Adipose tissue (tissue), 3 donors: Measurements from ENCODE around the gene EPHB1. TPM values are rescaled to one million over a fixed set of nuclear protein-coding genes. Genes with fewer than 3 reads are reported as not detected.

Experiments
- H3K27ac ChIP-seq: one replicate; pipeline ENCODE4 v1.5.1; 2013; ENCODE audit warnings: low read depth, low read length
- WGBS, 3 donors: extraction: QIAGEN DNeasy Blood & Tissue Kit; methylation state at CpG; one replicate each; pipeline ENCODE4 v1.1.7; 2013; 5-methylcytosine and 5-hydroxymethylcytosine counted together
- polyA plus RNA-seq, 3 donors: library from polyadenylated mRNA; stranded (reverse); fragments of 200-250 nt; gene quantifications; one replicate each; pipeline ENCODE4 v1.2.3, GENCODE V29; 2013
- donor health status: healthy with polysubstance abuse.
- donor health status: Bipolar disorder and iron deficiency.
- donor health status: healthy.

Gene EPHB1
- polyA plus RNA-seq, 3 donors, result 0.14 to 1.0 (median 0.49) TPM

- WGBS, 3 donors, result 59 to 87% (median 79%) methylated on average over 2 of the region's 2 CpGs
- H3K27ac ChIP-seq, result no peak overlapping the region
Observed at GRCh38 chr3:135069406-135069805, 274.3 kb downstream of the EPHB1 start.

- H3K27ac ChIP-seq, result no peak overlapping the region
Observed at GRCh38 chr3:135071483-135071882, 276.4 kb downstream of the EPHB1 start.

- H3K27ac ChIP-seq, result no peak overlapping the region
- 78 to 83% (median 79%) methylated on average over 5 of the region's 5 CpGs for WGBS, 3 donors
Observed at GRCh38 chr3:135072431-135072830, 277.4 kb downstream of the EPHB1 start.

- H3K27ac ChIP-seq, result no peak overlapping the region
- WGBS, 3 donors, result 88 to 90% (median 89%) methylated on average over 3 of the region's 3 CpGs
Observed at GRCh38 chr3:135075157-135075556, 280.1 kb downstream of the EPHB1 start.

- no peak overlapping the region for H3K27ac ChIP-seq
Observed at GRCh38 chr3:135076341-135076740, 281.3 kb downstream of the EPHB1 start.

GRCh38 chr3:135077186-135077585 lies 282.1 kb downstream of the EPHB1 start:
- 32 to 56% (median 46%) methylated on average over 3 of the region's 3 CpGs for WGBS, 3 donors
- no peak overlapping the region for H3K27ac ChIP-seq

GRCh38 chr3:135078283-135078682 lies 283.2 kb downstream of the EPHB1 start:
- WGBS, 3 donors, result 73 to 91% (median 91%) methylated on average over 2 of the region's 2 CpGs
- H3K27ac ChIP-seq, result no peak overlapping the region

GRCh38 chr3:135079095-135079494 lies 284.0 kb downstream of the EPHB1 start:
- WGBS, 3 donors, result 72 to 88% (median 85%) methylated on average over 3 of the region's 3 CpGs
- H3K27ac ChIP-seq, result no peak overlapping the region

GRCh38 chr3:135081451-135081850 lies 286.4 kb downstream of the EPHB1 start:
- no peak overlapping the region for H3K27ac ChIP-seq
- WGBS, 3 donors, result 70 to 87% (median 82%) methylated on average over 2 of the region's 2 CpGs

GRCh38 chr3:135081856-135082434 lies 286.9 kb downstream of the EPHB1 start:
- WGBS, 3 donors, result 68 to 85% (median 84%) methylated on average over 5 of the region's 5 CpGs
- H3K27ac ChIP-seq, result no peak overlapping the region

- WGBS, 3 donors, result 52 to 62% (median 52%) methylated on average over 7 of the region's 7 CpGs
- no peak overlapping the region for H3K27ac ChIP-seq
Observed at GRCh38 chr3:135082706-135083105, 287.6 kb downstream of the EPHB1 start.

GRCh38 chr3:135083179-135083578 lies 288.1 kb downstream of the EPHB1 start:
- H3K27ac ChIP-seq, result no peak overlapping the region
- WGBS, 3 donors, result 71 to 86% (median 81%) methylated on average over 1 of the region's 1 CpG

- no peak overlapping the region for H3K27ac ChIP-seq
- WGBS, 3 donors, result 73 to 82% (median 81%) methylated on average over 1 of the region's 1 CpG
Observed at GRCh38 chr3:135083756-135084155, 288.7 kb downstream of the EPHB1 start.

GRCh38 chr3:135084405-135084804 lies 289.3 kb downstream of the EPHB1 start:
- 61 to 74% (median 66%) methylated on average over 7 of the region's 7 CpGs for WGBS, 3 donors
- no peak overlapping the region for H3K27ac ChIP-seq

- 68 to 73% (median 72%) methylated on average over 3 of the region's 3 CpGs for WGBS, 3 donors
- H3K27ac ChIP-seq, result no peak overlapping the region
Observed at GRCh38 chr3:135084976-135085375, 289.9 kb downstream of the EPHB1 start.

- no peak overlapping the region for H3K27ac ChIP-seq
- 77 to 88% (median 78%) methylated on average over 6 of the region's 6 CpGs for WGBS, 3 donors
Observed at GRCh38 chr3:135085652-135086436, 290.8 kb downstream of the EPHB1 start.

- no peak overlapping the region for H3K27ac ChIP-seq
- 26 to 46% (median 40%) methylated on average over 2 of the region's 2 CpGs for WGBS, 3 donors
Observed at GRCh38 chr3:135087782-135088181, 292.7 kb downstream of the EPHB1 start.

GRCh38 chr3:135089451-135089850 lies 294.4 kb downstream of the EPHB1 start:
- 69 to 76% (median 72%) methylated on average over 5 of the region's 5 CpGs for WGBS, 3 donors
- H3K27ac ChIP-seq, result no peak overlapping the region

- 87 to 92% (median 90%) methylated on average over 2 of the region's 2 CpGs for WGBS, 3 donors
- H3K27ac ChIP-seq, result no peak overlapping the region
Observed at GRCh38 chr3:135090020-135090717, 295.1 kb downstream of the EPHB1 start.

- WGBS, 3 donors, result 60 to 69% (median 63%) methylated on average over 5 of the region's 5 CpGs
- H3K27ac ChIP-seq, result no peak overlapping the region
Observed at GRCh38 chr3:135091946-135092345, 296.9 kb downstream of the EPHB1 start.
